HG03196 (cell line): ENCODE data around the gene MYO19.

Source experiments
- ATAC-seq: cut with Tn5 transposase; IDR thresholded peaks from one replicate; pipeline ENCODE4 v1.9.1; 2021; ENCODE audit not compliant: unreplicated experiment

The MYO19 gene, protein sequence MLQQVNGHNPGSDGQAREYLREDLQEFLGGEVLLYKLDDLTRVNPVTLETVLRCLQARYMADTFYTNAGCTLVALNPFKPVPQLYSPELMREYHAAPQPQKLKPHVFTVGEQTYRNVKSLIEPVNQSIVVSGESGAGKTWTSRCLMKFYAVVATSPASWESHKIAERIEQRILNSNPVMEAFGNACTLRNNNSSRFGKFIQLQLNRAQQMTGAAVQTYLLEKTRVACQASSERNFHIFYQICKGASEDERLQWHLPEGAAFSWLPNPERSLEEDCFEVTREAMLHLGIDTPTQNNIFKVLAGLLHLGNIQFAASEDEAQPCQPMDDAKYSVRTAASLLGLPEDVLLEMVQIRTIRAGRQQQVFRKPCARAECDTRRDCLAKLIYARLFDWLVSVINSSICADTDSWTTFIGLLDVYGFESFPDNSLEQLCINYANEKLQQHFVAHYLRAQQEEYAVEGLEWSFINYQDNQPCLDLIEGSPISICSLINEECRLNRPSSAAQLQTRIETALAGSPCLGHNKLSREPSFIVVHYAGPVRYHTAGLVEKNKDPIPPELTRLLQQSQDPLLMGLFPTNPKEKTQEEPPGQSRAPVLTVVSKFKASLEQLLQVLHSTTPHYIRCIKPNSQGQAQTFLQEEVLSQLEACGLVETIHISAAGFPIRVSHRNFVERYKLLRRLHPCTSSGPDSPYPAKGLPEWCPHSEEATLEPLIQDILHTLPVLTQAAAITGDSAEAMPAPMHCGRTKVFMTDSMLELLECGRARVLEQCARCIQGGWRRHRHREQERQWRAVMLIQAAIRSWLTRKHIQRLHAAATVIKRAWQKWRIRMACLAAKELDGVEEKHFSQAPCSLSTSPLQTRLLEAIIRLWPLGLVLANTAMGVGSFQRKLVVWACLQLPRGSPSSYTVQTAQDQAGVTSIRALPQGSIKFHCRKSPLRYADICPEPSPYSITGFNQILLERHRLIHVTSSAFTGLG

DNA sequence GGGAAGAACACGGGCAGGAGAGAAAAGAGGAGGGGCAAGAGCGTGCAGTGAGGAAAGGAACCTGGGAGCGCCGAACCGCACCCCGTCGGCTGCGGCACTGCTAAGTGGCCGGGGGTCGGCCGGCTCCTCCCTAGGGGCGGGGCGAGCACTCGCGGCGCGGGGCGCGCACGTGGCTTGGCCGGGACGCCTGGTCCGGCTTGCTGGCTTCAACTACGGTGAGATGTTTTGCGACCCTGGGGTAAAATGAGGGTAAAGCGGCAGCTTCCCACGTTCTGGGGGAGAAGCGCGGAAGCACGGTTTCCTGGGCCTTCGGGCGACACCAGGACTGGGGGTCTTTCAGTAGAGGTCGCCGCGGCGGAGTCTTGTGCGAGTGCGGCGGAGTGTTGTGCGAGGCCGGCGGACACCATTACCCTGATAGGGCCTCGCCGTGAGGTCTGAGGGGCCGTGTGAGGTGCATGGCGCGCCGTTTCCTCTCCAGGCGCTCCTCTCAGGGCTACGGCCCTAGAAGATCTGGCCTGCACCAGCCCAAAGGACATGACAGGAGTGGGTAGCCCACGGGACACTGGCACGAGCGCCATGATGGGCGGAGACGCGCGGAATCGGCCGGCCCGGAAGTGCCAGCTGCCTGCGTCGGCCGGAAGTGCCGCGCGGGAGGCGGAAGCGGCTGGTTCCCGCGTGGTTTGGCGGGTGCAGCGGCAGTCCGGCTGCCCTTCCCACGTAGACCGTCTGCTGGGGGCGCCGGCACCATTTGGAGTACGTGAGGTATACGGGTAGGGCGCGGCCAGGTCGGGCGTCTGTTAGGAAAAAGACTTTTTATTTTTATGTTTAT is at the start of gene MYO19, which contains the start of gene PIGW:
TSS of gene MYO19 (minus strand) at position 29 of the 829 bp plus-strand sequence. CDS start 2,330 bp downstream, outside the sequence.
TSS of gene PIGW (plus strand) at position 148 of the 829 bp plus-strand sequence. CDS start 2,115 bp downstream, outside the sequence.
- peak; percentile 74 for ATAC-seq

DNA sequence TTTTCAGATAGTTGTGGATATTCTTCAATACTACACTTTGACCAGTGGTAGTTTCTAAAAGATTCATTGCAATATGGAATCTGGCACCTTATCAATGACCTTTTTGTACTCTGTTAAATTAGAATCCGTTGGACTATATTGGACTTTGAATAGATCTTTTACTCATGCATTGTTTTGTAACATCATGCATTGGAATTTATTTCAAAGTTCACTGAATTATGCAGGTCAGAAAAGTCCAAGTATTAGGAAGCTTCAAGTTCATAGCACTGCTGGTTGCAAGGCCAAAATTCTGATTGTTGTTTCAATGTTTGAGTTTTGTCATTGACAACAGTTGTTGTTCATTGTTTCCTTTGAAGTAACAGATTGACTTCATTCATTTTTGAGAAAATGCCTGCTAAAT is 49.1 kb upstream of the MYO19 start:
- ATAC-seq: no peak

DNA sequence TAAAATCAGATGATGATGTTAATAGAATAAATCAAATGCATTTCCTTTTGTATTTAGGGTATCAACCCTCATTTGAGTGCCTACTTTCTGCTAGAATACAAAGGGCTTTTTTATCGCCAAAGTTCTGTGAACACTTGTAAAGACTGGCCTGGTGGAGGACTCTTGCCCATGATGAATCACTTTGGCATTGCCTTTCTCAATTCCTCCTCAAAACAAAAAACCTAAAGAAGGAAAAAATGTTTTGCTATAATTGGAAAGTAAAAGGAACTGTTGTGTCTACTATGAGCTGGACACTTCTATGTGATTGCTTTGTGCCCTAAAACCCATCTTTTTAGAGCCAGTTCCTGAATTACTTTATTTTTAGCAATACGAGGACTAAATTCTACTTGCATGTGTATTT is 44.0 kb upstream of the MYO19 start:
- no peak for ATAC-seq

- no peak for ATAC-seq
These were observed 42.1 kb upstream of the MYO19 start for GRCh38 chr17:36576793-36577192.

- ATAC-seq: no peak
These were observed 40.4 kb upstream of the MYO19 start for GRCh38 chr17:36575028-36575427.

- ATAC-seq: no peak
These were observed 31.4 kb upstream of the MYO19 start for GRCh38 chr17:36566081-36566480.

DNA sequence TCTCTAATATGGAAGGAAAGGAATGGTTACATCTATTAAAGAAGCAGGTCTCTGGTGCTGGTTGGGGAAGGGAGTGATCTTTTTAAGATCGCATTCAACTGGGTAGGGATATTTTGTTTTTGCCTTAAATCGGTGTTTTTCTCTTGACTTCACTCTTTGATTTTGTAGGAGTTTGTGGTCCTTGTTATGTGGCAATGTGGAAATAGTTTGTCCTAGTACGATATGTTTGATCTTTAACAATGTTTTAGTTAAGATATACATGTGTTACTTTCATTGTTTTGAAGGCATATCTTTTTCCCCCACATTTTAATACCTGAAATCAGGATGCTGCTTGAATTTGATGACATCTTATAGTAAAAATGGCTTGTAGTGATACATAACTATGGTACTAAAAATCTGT is 18.8 kb upstream of the MYO19 start:
- ATAC-seq: no peak

- ATAC-seq: no peak
These were observed 16.1 kb upstream of the MYO19 start for GRCh38 chr17:36550491-36551417.

DNA sequence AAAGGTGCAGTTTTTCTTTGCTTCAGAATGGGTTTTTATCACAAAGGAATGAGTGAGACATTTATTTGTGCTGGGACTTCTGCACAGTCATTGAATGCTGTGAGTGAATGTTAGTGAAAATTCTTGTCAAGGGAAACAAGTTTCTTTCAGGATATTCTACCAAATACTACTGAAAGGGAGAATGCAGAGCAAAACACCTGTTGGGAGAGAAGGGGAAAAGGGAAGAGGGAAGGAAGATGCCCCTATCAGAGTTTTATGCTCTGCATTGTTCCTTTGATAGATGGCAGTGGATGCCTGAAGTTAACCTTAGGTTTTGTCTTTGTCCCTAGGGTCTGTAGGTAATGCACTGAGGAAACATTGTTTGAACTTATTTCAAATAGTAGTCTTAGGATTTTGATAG is 13.1 kb upstream of the MYO19 start:
- ATAC-seq: no peak

DNA sequence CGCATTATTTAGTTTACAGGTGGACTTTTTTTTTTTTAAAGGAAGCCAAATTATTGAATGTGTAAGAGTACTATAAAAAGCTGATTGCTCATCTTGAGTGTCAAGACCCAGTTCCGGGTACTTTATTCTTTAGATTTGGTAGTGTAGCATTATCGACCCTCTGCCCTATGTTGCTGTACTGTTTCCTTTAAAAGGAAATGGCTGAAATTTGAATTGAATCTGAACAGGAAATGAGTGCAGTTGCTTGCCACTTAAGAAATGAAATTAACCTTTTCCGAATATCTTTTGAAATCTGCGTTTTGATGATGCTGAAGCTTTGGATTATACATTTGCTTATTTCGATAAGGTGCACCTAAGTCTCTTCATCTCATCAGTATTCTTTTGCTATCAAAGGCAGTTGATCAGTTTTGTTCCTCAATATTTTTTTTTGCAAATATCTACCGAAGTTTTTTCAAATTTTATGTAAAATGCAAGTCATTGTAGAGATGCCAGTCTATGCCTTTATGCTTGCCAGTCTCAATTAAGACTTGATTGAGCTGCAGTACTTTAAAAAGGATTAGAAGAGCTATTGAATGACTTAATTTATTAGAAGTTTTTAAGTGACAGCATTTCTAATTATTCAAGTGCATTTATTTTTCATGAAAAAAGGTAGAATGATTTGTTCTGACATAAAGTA is 11.9 kb upstream of the MYO19 start:
- no peak for ATAC-seq

GRCh38 chr17:36545465-36546417 is 11.1 kb upstream of the MYO19 start:
- ATAC-seq: peak; percentile 56

- ATAC-seq: peak; percentile 47
These were observed 10.4 kb upstream of the MYO19 start for GRCh38 chr17:36545077-36545464.

DNA sequence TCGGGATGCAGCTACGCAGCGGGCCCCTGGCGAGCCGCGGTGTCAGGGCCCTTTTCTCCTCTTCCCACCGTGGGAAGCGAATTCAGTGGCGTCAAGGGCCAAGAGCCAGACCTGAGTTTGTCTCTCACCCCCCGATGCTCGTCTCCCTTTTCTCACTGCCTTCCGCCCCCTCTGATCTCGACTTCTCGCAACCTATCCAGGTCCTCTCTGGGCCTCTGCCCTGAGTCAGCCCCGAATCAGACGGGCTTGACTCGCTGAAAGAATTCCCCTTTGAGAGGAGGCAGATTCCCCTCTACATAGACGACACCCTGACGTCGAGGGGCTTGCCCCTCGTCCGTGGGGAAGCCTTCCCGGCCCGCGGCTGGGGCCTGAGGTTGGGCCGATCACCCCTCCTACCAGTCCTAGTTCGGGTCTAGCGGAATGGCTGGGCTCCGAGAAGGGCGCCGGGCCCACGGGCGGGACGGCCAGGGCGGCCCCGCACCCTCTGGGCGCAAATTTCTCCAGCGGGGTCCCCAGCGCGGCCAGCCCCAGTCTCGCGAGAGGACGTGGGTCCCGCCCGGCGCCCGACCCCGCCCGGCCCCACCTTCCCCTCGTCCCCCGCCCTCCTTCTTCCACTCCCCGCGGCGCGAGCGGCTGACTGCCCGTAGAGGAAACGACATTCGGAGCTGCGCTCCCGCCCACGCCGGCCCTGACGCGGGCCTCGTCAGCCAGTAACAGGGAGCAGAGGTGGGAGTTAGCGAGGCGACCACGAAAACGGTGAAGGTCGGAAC is 9.8 kb upstream of the MYO19 start, which contains the start of gene GGNBP2:
TSS of gene GGNBP2 (plus strand) at position 613 of the 770 bp plus-strand sequence. CDS start 806 bp downstream, outside the sequence.
- peak; percentile 49 for ATAC-seq

GRCh38 chr17:36544044-36544306 is 9.3 kb upstream of the MYO19 start:
- no peak for ATAC-seq

GRCh38 chr17:36542755-36543154 is 8.1 kb upstream of the MYO19 start:
- no peak for ATAC-seq

DNA sequence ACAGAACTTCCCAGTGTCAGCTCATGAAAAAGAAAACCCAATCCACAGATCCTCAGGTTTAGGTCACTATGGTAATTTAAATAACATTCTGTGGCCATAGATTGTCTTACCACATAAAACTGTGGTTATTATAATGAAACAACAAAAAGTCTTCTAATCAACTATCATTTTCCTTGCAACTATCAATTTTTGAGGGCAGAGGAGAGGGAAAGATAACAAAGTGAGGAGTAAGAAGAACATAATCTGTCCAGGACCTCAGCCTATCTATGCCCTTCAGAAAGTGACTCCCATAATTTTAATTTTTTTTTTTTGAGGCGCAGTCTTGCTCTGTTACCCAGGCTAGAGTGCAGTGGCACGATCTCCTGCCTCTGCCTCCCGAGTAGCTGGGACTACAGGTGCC is 6.0 kb upstream of the MYO19 start:
- no peak for ATAC-seq

DNA sequence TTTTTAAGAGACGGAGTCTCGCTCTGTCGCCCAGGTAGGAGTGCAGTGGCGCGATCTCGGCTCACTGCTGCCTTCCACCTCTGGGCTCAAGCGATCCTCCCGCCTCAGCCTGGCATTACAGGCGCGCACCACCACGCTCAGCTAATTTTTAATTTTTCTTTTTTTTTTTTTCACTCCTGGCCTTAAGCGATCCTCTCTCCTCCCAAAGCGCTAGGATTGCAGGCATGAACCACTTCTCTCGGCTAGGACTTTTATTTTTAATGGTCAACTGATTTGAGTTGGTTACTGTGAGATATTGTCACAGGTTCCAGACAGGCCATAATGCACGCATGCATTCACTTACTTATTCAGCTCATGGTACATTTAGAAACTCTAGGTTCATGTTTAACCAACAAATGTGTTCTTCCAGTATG is 1.0 kb upstream of the MYO19 start:
- no peak for ATAC-seq
